SU-DHL-6 (cell line): ENCODE results near the gene TRIM13.

ENCODE experiments used
- H2AFZ ChIP-seq: fragments of 200-600 bp; sonication (generic); 2 replicates; pipeline ENCODE4 v1.6.1; 2014; ENCODE audit warnings: low read depth, mild to moderate bottlenecking, moderate library complexity, mixed read lengths, antibody characterized with exemption, low read length; ENCODE audit not compliant: severe bottlenecking
- H3F3A ChIP-seq: fragments of 200-600 bp; shearing (Covaris generic); 2 replicates; pipeline ENCODE4 v1.6.0; 2016; ENCODE audit warnings: antibody characterized with exemption, mild to moderate bottlenecking; ENCODE audit not compliant: insufficient read depth
- H3K27ac ChIP-seq: fragments of 200-600 bp; sonication (generic); 2 replicates; pipeline ENCODE4 v1.5.1; 2016; ENCODE audit warnings: low read depth, mild to moderate bottlenecking, low read length, moderate library complexity, mixed read lengths
- H3K27me3 ChIP-seq: fragments of 200-600 bp; sonication (generic), shearing (Covaris generic); 2 replicates; pipeline ENCODE4 v1.6.0; 2014; ENCODE audit warnings: mild to moderate bottlenecking, low read length
- H3K36me3 ChIP-seq: fragments of 200-600 bp; sonication (generic); 2 replicates; pipeline ENCODE4 v1.6.1; 2014; ENCODE audit warnings: mild to moderate bottlenecking, low read length, mixed read lengths
- H3K4me2 ChIP-seq: fragments of 300-600, 200-600 bp; shearing (Covaris generic), sonication (generic); 2 replicates; pipeline ENCODE4 v1.6.0; 2014; ENCODE audit warnings: low read length, low read depth, mild to moderate bottlenecking; ENCODE audit not compliant: poor library complexity, severe bottlenecking
- H3K4me3 ChIP-seq: fragments of 200-600 bp; sonication (generic); 2 replicates; pipeline ENCODE4 v1.5.1; 2014; ENCODE audit warnings: antibody characterized with exemption, low read length, mild to moderate bottlenecking, mixed read lengths; ENCODE audit not compliant: insufficient read depth, poor library complexity, severe bottlenecking
- H3K79me2 ChIP-seq: fragments of 200-600 bp; sonication (generic); 2 replicates; pipeline ENCODE4 v1.6.1; 2014; ENCODE audit warnings: mild to moderate bottlenecking, low read length, moderate library complexity; ENCODE audit not compliant: insufficient read depth
- H3K9ac ChIP-seq: fragments of 200-600 bp; sonication (generic); 2 replicates; pipeline ENCODE4 v1.7.0; 2014; ENCODE audit warnings: mild to moderate bottlenecking, low read length
- H3K9me2 ChIP-seq: fragments of 200-600 bp; sonication (generic); replicated peaks from 2 replicates; pipeline ENCODE4 v1.6.1; 2014; ENCODE audit warnings: low read length; ENCODE audit not compliant: insufficient read depth
- H3K9me3 ChIP-seq: fragments of 200-600 bp; sonication (generic); 2 replicates; pipeline ENCODE4 v1.6.1; 2014; ENCODE audit warnings: low read length, mixed read lengths; ENCODE audit not compliant: insufficient read depth
- H4K20me1 ChIP-seq: fragments of 200-600 bp; sonication (generic); 2 replicates; pipeline ENCODE4 v1.6.1; 2014; ENCODE audit warnings: low read depth, mild to moderate bottlenecking, antibody characterized with exemption, low read length, moderate library complexity, mixed read lengths
- CTCF ChIP-seq: fragments of 200-600 bp; sonication (generic); IDR thresholded peaks from one replicate; pipeline ENCODE4 v1.5.1; 2017; ENCODE audit warnings: antibody characterized with exemption, mild to moderate bottlenecking, low read length, moderate library complexity; ENCODE audit not compliant: insufficient read depth, poor library complexity, severe bottlenecking
- EZH2phosphoT487 ChIP-seq: fragments of 200-600 bp; sonication (generic), shearing (Covaris generic); conservative IDR thresholded peaks from 2 replicates; pipeline ENCODE4 v1.6.1; 2018; ENCODE audit warnings: mild to moderate bottlenecking, antibody characterized with exemption, low read length, moderate library complexity, mixed read lengths

Gene TRIM13

GRCh38 chr13:50015750-50016149 lies 18.9 kb downstream of the TRIM13 start:
- no peak overlapping the region for H3K4me3 ChIP-seq
- H3F3A ChIP-seq, result peaks cover 27% of the 10 kb centered on the region
- H2AFZ ChIP-seq, result no peak overlapping the region
- no peak overlapping the region for H3K4me2 ChIP-seq
- H4K20me1 ChIP-seq, result no peaks in the 10 kb centered on the region; the same call in 1 of the 2 replicates
- H3K36me3 ChIP-seq, result peaks cover 15% of the 10 kb centered on the region; the same call in 1 of the 2 replicates
- TF ChIP-seq CTCF (no peak), EZH2phosphoT487 (no peak)
- no peaks in the 10 kb centered on the region for H3K9me2 ChIP-seq
- H3K9me3 ChIP-seq, result no peaks in the 10 kb centered on the region
- peaks cover 21% of the 10 kb centered on the region for H3K79me2 ChIP-seq
- H3K27ac ChIP-seq, result no peak overlapping the region
- H3K27me3 ChIP-seq, result no peaks in the 10 kb centered on the region
- no peak overlapping the region for H3K9ac ChIP-seq

GRCh38 chr13:50016444-50016843 lies 19.6 kb downstream of the TRIM13 start:
- peaks cover 21% of the 10 kb centered on the region for H3K79me2 ChIP-seq
- H3K27ac ChIP-seq, result no peak overlapping the region
- peaks cover 22% of the 10 kb centered on the region for H3F3A ChIP-seq
- no peaks in the 10 kb centered on the region; the same call in 1 of the 2 replicates for H4K20me1 ChIP-seq
- H3K4me2 ChIP-seq, result no peak overlapping the region
- H3K9me3 ChIP-seq, result no peaks in the 10 kb centered on the region
- H3K4me3 ChIP-seq, result no peak overlapping the region
- no peak overlapping the region for H3K9ac ChIP-seq
- peaks cover 15% of the 10 kb centered on the region; the same call in 1 of the 2 replicates for H3K36me3 ChIP-seq
- no peak overlapping the region for H2AFZ ChIP-seq
- H3K27me3 ChIP-seq, result no peaks in the 10 kb centered on the region
- H3K9me2 ChIP-seq, result no peaks in the 10 kb centered on the region
- TF ChIP-seq CTCF (no peak), EZH2phosphoT487 (no peak)

GRCh38 chr13:50017819-50018218 lies 21.0 kb downstream of the TRIM13 start:
- Histone ChIP-seq H3K27ac (no peak overlapping the region), H3K79me2 (peaks cover 13% of the 10 kb centered on the region), H3K9me3 (no peaks in the 10 kb centered on the region), H4K20me1 (no peaks in the 10 kb centered on the region), H3K36me3 (peaks cover 19% of the 10 kb centered on the region; the same call in 1 of the 2 replicates), H3K4me2 (no peak overlapping the region), H2AFZ (no peak overlapping the region), H3F3A (peaks cover 22% of the 10 kb centered on the region), H3K9ac (no peak overlapping the region), H3K27me3 (no peaks in the 10 kb centered on the region), H3K9me2 (no peaks in the 10 kb centered on the region), H3K4me3 (no peak overlapping the region)
- TF ChIP-seq CTCF (no peak), EZH2phosphoT487 (no peak)
